ENCODE data around the gene YIPF3.

- TF ChIP-seq CTCF (conservative IDR thresholded peaks at IDR 0.05; ENCODE audit: low read depth, low read length) (no peak), EZH2 (IDR thresholded peaks at IDR 0.05; ENCODE audit: low read length, unreplicated experiment) (no peak)
Observed at GRCh38 chr6:43541774-43542471, 25.2 kb upstream of the YIPF3 start.

Data from PC-3 (cell line).